DND-41 (cell line): ENCODE data around the gene AHNAK.

ENCODE experiments used
- CTCF ChIP-seq: IDR thresholded peaks from 2 replicates; pipeline ENCODE4 v1.5.1; 2012; ENCODE audit warnings: borderline replicate concordance, low read length, moderate library complexity, mild to moderate bottlenecking; ENCODE audit not compliant: poor library complexity, severe bottlenecking; ENCODE audit errors: extremely low read depth
- EZH2 ChIP-seq: IDR thresholded peaks from 3 replicates; pipeline ENCODE4 v1.6.1; 2012; ENCODE audit warnings: borderline replicate concordance, low read depth, mild to moderate bottlenecking, moderate library complexity, low read length, inconsistent platforms; ENCODE audit not compliant: severe bottlenecking

DNA sequence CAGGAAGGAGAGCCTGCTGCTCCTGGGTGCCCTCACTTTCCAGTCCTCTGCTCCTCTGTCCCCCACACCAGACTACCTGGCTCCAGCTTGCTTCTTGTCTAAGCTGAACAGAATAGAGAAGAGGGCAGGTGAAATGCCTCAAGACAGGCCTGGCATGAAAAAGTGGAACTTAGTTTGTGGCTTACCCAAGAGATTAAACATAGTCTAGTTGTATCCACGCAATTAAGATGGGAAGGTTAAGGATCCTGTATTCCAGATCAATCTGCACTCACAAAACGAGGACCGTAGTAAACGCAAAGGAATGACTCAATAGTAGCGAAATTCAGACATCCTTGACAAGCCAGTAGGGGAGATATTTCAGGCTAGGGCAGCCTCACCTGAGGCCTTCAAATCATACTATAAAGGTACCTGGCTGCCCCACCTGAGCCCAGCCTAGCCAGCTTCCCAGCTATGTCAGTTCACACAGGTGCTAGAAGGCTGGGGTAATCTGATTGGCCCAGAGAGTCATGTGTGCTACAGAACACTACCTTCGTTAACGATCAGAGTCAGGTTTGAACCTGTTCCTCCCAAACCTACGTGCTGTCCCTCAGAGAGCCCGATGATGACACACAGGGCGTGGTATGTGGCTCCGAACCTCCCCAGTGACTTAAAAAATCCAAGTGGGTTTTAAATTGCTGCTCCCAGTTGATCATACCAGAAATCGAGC lies 46.5 kb downstream of the AHNAK start:
- no peak for TF ChIP-seq CTCF
- TF ChIP-seq EZH2 = no peak
